HepG2 (cell line): Measurements from ENCODE around the gene MXI1. TPM values are rescaled to one million over a fixed set of nuclear protein-coding genes. Genes with fewer than 3 reads are reported as not detected.

Source experiments
- ATAC-seq: fragments of 200-7000 bp; cut with Tn5 transposase; 3 replicates; pipeline ENCODE4 v1.9.1; 2020; ENCODE audit warnings: mild to moderate bottlenecking, moderate library complexity
- BruUV-seq: library from RNA; stranded (reverse); fragments of 400-500 nt; replicated peaks from 2 replicates; lab custom pipeline; 2021; lab: Mats Ljungman, UMichigan
- CTCF ChIA-PET: fragments of 300-600 bp; formaldehyde crosslinking; extraction: SDS; loops from one replicate; lab custom pipeline; 2021; ENCODE audit warnings: low total read pairs, inconsistent platforms, low intra/inter-chr PET ratio; lab: Yijun Ruan, JAX
- POLR2A ChIA-PET: fragments of 350-600 bp; sonication (Branson Sonifier 250); formaldehyde crosslinking; loops from one replicate; lab custom pipeline; 2020; ENCODE audit warnings: antibody characterized with exemption, inconsistent platforms; lab: Yijun Ruan, JAX
- DNase-seq: peaks from one replicate; pipeline ENCODE4 v3.0.0-alpha.2; 2015; ENCODE audit warnings: low spot score
- FAIRE-seq: peaks from 3 replicates; lab custom pipeline; 2011; peaks lifted over from hg19 to GRCh38; lab: Jason Lieb, UNC
- H2AFZ ChIP-seq: one replicate; pipeline ENCODE4 v1.6.1; 2011; ENCODE audit warnings: low read length, inconsistent platforms
- H3K27ac ChIP-seq: fragments of 300-600 bp; 3 replicates; pipeline ENCODE4 v1.8.0; 2011; ENCODE audit warnings: mixed run types, mild to moderate bottlenecking, mixed read lengths, low read length, inconsistent platforms; ENCODE audit not compliant: insufficient read depth; ENCODE audit errors: extremely low read length
- H3K27me3 ChIP-seq, 2 experiments: fragments of 200-600 bp in 1 of 2; 2 replicates in 1 of 2; 3 replicates in 1 of 2; pipeline versions ENCODE4 v1.6.0 to v1.8.0; 2011; ENCODE audit warnings: low read length in 2 of 2, mild to moderate bottlenecking in 2 of 2, moderate library complexity in 2 of 2, inconsistent platforms in 1 of 2; ENCODE audit not compliant: insufficient read depth in 2 of 2, control insufficient read depth in 1 of 2
- H3K36me3 ChIP-seq, 2 experiments: fragments of 200-600 bp in 1 of 2; replicated peaks in 1 of 2; 2 replicates in 1 of 2; 3 replicates in 1 of 2; pipeline versions ENCODE4 v1.5.1 to v1.8.0; 2011; ENCODE audit warnings: low read length in 2 of 2, inconsistent platforms in 1 of 2; ENCODE audit not compliant: insufficient read depth in 2 of 2, control insufficient read depth in 1 of 2
- H3K4me1 ChIP-seq: 2 replicates; pipeline ENCODE4 v1.5.1; 2012; ENCODE audit warnings: low read length, inconsistent platforms; ENCODE audit not compliant: insufficient read depth
- H3K4me2 ChIP-seq: 2 replicates; pipeline ENCODE4 v1.6.0; 2011; ENCODE audit warnings: low read depth, low read length, inconsistent platforms
- H3K4me3 ChIP-seq, 3 experiments: fragments of 200-600 bp in 1 of 3; sonication (generic), shearing (Covaris generic) in 1 of 3; replicated peaks in 1 of 3; 2 replicates each; pipeline ENCODE4 v1.5.1; 2011 to 2016; ENCODE audit warnings: low read length in 3 of 3, inconsistent platforms in 2 of 3, low read depth in 2 of 3, mild to moderate bottlenecking in 2 of 3, control low read depth in 1 of 3, mixed read lengths in 1 of 3; ENCODE audit not compliant: insufficient read depth in 1 of 3
- H3K79me2 ChIP-seq: one replicate; pipeline ENCODE4 v1.6.1; 2011; ENCODE audit warnings: low read length, inconsistent platforms; ENCODE audit not compliant: insufficient read depth
- H3K9ac ChIP-seq: 2 replicates; pipeline ENCODE4 v1.6.0; 2011; ENCODE audit warnings: mild to moderate bottlenecking, low read depth, low read length, inconsistent platforms; ENCODE audit not compliant: insufficient read depth
- H3K9me3 ChIP-seq: 2 replicates; pipeline ENCODE4 v1.5.1; 2012; ENCODE audit warnings: mild to moderate bottlenecking, low read length
- H4K20me1 ChIP-seq: 2 replicates; pipeline ENCODE4 v1.6.0; 2011; ENCODE audit warnings: inconsistent platforms, mild to moderate bottlenecking, low read length, moderate library complexity; ENCODE audit not compliant: insufficient read depth
- SOX5 ChIP-seq: IDR thresholded peaks from 2 replicates; pipeline ENCODE4 v1.6.1; 2016; ENCODE audit warnings: borderline replicate concordance
- WGBS: methylation state at CpG from one replicate; pipeline ENCODE4 v1.1.6; 2017; ENCODE audit warnings: low lambda C conversion rate; 5-methylcytosine and 5-hydroxymethylcytosine counted together
- in situ Hi-C: cut with HindIII; loops from 2 replicates; pipeline ENCODE4 v1.10.0; 2017; ENCODE audit warnings: low pct_unique_long_range_greater_than_20kb; ENCODE audit not compliant: extremely low pct_ligation_motif_present
- intact Hi-C: fragments of 100-400 bp; cut with micrococcal nuclease; formaldehyde crosslinking; loops from one replicate; pipeline ENCODE4 v1.10.0; 2022; ENCODE audit not compliant: unreplicated experiment
- polyA plus RNA-seq, 8 experiments: library from polyadenylated mRNA; depleted of rRNA in 3 of 8; stranded (reverse) in 7 of 8; unstranded in 1 of 8; fragments of >200 nt; fragmentation: Illumina TruSeq in 4 of 8; extraction: Trizol in 4 of 8; gene quantifications; 2 replicates each; pipeline versions ENCODE4 v1.2.1 to v1.2.3, GENCODE V29; 2011 to 2016; ENCODE audit warnings: low read depth in 4 of 8, missing spikeins in 1 of 8, mixed read lengths in 1 of 8; ENCODE audit not compliant: insufficient read depth in 1 of 8
- total RNA-seq, 5 experiments: library from RNA; depleted of rRNA; stranded (reverse); fragments of >200 nt; fragmentation: Illumina TruSeq; extraction: Trizol; gene quantifications; 2 replicates each; pipeline ENCODE4 v1.2.3, GENCODE V29; 2016; ENCODE audit warnings: low read depth in 1 of 5
- TF ChIP-seq, protein P1 (sequence below): sonication (generic); formaldehyde crosslinking; IDR thresholded peaks from 2 replicates; pipeline ENCODE4 v1.4.0; 2020; ENCODE audit warnings: missing genetic modification reagents, mild to moderate bottlenecking, borderline replicate concordance
- TF ChIP-seq, protein P2 (sequence below): IDR thresholded peaks from 2 replicates; pipeline ENCODE4 v1.4.0; 2020; ENCODE audit warnings: mild to moderate bottlenecking, missing genetic modification reagents
- TF ChIP-seq, protein P3 (sequence below): sonication (generic); formaldehyde crosslinking; IDR thresholded peaks from 2 replicates; pipeline ENCODE4 v1.4.0; 2020; ENCODE audit warnings: missing genetic modification reagents, mild to moderate bottlenecking, borderline replicate concordance

Gene MXI1
- total and polyA plus RNA-seq, 2 of the 13 experiments (the other 11 are each of a cell fraction or from before 2014, with no cell fraction given): 6.6 to 22.0 TPM

DNA sequence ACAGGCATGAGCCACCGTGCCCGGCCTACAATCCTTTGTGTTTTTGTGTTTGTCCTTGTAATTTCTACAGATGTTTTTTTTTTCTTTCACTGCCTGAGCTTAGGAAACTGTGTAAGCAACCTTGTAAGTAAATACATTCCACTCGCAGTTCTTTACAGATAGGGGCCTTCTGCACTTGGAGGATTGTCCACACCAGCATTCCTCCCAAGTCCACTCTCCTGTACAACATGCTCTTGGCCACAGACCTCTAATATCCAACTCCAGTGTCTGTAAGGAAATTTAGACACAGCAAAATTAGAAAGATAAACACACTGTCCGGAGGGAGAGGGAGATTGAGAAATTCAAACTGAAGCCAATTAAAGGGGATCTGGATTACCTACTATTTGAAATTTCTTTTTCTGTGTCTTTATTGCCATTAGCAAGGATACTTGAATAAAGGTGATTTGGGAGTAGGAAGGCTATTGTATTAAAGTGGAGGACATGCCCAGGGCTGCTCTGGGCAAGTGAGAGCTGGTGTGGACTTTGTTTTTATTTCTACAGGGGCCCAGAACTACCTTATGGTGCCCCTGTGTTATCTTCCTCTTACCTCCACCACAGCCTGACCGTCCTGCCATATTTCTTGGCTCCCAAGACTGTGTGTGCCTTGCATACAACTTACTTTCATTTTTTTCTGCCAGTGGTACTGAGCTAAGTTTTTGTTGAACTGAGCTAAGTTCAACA is 9.7 kb downstream of the MXI1 start:
- no peak overlapping the region for H3K4me3 ChIP-seq
- FAIRE-seq: no peak
- H3K9ac ChIP-seq: no peak overlapping the region
- H3K4me1 ChIP-seq: peaks cover 88% of the 10 kb centered on the region
- TF ChIP-seq, protein P1, sequence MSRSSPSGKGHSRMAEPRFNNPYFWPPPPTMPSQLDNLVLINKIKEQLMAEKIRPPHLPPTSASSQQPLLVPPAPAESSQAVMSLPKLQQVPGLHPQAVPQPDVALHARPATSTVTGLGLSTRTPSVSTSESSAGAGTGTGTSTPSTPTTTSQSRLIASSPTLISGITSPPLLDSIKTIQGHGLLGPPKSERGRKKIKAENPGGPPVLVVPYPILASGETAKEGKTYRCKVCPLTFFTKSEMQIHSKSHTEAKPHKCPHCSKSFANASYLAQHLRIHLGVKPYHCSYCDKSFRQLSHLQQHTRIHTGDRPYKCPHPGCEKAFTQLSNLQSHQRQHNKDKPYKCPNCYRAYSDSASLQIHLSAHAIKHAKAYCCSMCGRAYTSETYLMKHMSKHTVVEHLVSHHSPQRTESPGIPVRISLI (CRISPR knock-in tag): peak; percentile 37; the same call in 1 of the 2 replicates
- peak; percentile 21; the same call in 1 of the 2 replicates for TF ChIP-seq SOX5 (CRISPR knock-in tag)
- TF ChIP-seq, protein P2, sequence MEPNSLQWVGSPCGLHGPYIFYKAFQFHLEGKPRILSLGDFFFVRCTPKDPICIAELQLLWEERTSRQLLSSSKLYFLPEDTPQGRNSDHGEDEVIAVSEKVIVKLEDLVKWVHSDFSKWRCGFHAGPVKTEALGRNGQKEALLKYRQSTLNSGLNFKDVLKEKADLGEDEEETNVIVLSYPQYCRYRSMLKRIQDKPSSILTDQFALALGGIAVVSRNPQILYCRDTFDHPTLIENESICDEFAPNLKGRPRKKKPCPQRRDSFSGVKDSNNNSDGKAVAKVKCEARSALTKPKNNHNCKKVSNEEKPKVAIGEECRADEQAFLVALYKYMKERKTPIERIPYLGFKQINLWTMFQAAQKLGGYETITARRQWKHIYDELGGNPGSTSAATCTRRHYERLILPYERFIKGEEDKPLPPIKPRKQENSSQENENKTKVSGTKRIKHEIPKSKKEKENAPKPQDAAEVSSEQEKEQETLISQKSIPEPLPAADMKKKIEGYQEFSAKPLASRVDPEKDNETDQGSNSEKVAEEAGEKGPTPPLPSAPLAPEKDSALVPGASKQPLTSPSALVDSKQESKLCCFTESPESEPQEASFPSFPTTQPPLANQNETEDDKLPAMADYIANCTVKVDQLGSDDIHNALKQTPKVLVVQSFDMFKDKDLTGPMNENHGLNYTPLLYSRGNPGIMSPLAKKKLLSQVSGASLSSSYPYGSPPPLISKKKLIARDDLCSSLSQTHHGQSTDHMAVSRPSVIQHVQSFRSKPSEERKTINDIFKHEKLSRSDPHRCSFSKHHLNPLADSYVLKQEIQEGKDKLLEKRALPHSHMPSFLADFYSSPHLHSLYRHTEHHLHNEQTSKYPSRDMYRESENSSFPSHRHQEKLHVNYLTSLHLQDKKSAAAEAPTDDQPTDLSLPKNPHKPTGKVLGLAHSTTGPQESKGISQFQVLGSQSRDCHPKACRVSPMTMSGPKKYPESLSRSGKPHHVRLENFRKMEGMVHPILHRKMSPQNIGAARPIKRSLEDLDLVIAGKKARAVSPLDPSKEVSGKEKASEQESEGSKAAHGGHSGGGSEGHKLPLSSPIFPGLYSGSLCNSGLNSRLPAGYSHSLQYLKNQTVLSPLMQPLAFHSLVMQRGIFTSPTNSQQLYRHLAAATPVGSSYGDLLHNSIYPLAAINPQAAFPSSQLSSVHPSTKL (CRISPR knock-in tag): 0 out of 2 replicates have a peak, but pooled peaks have one; percentile 13
- TF ChIP-seq, protein P3, sequence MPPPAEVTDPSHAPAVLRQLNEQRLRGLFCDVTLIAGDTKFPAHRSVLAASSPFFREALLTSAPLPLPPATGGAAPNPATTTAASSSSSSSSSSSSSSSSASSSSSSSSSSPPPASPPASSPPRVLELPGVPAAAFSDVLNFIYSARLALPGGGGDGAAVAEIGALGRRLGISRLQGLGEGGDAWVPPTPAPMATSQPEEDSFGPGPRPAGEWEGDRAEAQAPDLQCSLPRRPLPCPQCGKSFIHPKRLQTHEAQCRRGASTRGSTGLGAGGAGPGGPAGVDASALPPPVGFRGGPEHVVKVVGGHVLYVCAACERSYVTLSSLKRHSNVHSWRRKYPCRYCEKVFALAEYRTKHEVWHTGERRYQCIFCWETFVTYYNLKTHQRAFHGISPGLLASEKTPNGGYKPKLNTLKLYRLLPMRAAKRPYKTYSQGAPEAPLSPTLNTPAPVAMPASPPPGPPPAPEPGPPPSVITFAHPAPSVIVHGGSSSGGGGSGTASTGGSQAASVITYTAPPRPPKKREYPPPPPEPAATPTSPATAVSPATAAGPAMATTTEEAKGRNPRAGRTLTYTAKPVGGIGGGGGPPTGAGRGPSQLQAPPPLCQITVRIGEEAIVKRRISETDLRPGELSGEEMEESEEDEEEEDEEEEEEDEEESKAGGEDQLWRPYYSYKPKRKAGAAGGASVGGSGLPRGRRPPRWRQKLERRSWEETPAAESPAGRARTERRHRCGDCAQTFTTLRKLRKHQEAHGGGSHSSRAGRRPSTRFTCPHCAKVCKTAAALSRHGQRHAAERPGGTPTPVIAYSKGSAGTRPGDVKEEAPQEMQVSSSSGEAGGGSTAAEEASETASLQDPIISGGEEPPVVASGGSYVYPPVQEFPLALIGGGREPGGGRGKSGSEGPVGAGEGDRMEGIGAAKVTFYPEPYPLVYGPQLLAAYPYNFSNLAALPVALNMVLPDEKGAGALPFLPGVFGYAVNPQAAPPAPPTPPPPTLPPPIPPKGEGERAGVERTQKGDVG (CRISPR knock-in tag): no peak
- TF ChIP-seq, all 625 proteins: peak for 3
- Histone ChIP-seq H4K20me1 (peaks cover 42% of the 10 kb centered on the region), H3K79me2 (peaks cover 11% of the 10 kb centered on the region), H3K4me2 (peak overlapping the region; percentile 52; the same call in 1 of the 2 replicates), H3K27ac (no peak overlapping the region), H3K36me3 (no peaks in the 10 kb centered on the region), H3K27me3 (no peaks in the 10 kb centered on the region), H2AFZ (no peak overlapping the region), H3K9me3 (no peaks in the 10 kb centered on the region)
- no TSS peak for BruUV-seq
- CTCF ChIA-PET: no interaction called here
- 13% methylated on average over 5 of the region's 5 CpGs for WGBS
- DNase-seq: no peak
- in situ Hi-C loops: no loop called here
- POLR2A ChIA-PET: no interaction called here
- ATAC-seq: no peak
- intact Hi-C loops: no loop called here
